Stimulated activated CD8-positive, alpha-beta memory T cell treated with anti-CD3 and anti-CD28 coated beads, Interleukin-12 subunit alpha, Interleukin-12 subunit beta, amount 100 ng/mL, for 4 hours (primary cell): ENCODE measurements around the gene ACER2.
"Not testable (repeated sequence)": the region's sequence is repeated elsewhere in the genome, so short reads cannot be mapped to it uniquely, and the experiment has no call there.

Source experiments
- DNase-seq: peaks from one replicate; pipeline ENCODE4 v3.0.0-alpha.2; 2020; ENCODE audit warnings: low read depth

The ACER2 gene

GRCh38 chr9:19408693-19409400 lies at the start of gene ACER2:
Gene ACER2 (plus strand): TSS chr9:19409009. CDS start chr9:19409085, 76 bp downstream.
- DNase-seq = peak; percentile 91

GRCh38 chr9:19369107-19369506 lies 39.7 kb upstream of the ACER2 start:
- no peak for DNase-seq

GRCh38 chr9:19371942-19372341 lies 36.9 kb upstream of the ACER2 start:
- no peak for DNase-seq

GRCh38 chr9:19372567-19372966 lies 36.2 kb upstream of the ACER2 start:
- DNase-seq = no peak

- DNase-seq = no peak
Measured at GRCh38 chr9:19373527-19373926, 35.3 kb upstream of the ACER2 start.

GRCh38 chr9:19375538-19375937 lies 33.3 kb upstream of the ACER2 start:
- DNase-seq = no peak

- no peak for DNase-seq
Measured at GRCh38 chr9:19376931-19377330, 31.9 kb upstream of the ACER2 start.

GRCh38 chr9:19378164-19378563 lies 30.6 kb upstream of the ACER2 start:
- DNase-seq = no peak

GRCh38 chr9:19378647-19379046 lies 30.2 kb upstream of the ACER2 start:
- DNase-seq = no peak

- DNase-seq = no peak
Measured at GRCh38 chr9:19379283-19379682, 29.5 kb upstream of the ACER2 start.

- DNase-seq = no peak
Measured at GRCh38 chr9:19379697-19380046, 29.1 kb upstream of the ACER2 start.

- DNase-seq = no peak
Measured at GRCh38 chr9:19380826-19381075, 28.1 kb upstream of the ACER2 start.

- DNase-seq = no peak
Measured at GRCh38 chr9:19381656-19382055, 27.2 kb upstream of the ACER2 start.

- DNase-seq = not testable (repeated sequence)
Measured at GRCh38 chr9:19385212-19385611, 23.6 kb upstream of the ACER2 start.

- no peak for DNase-seq
Measured at GRCh38 chr9:19385786-19386501, 22.9 kb upstream of the ACER2 start.

- no peak for DNase-seq
Measured at GRCh38 chr9:19386502-19387044, 22.2 kb upstream of the ACER2 start.

- DNase-seq = no peak
Measured at GRCh38 chr9:19387317-19387716, 21.5 kb upstream of the ACER2 start.

GRCh38 chr9:19389539-19389938 lies 19.3 kb upstream of the ACER2 start:
- not testable (repeated sequence) for DNase-seq

- no peak for DNase-seq
Measured at GRCh38 chr9:19397845-19398244, 11.0 kb upstream of the ACER2 start.

- DNase-seq = not testable (repeated sequence)
Measured at GRCh38 chr9:19403231-19403630, 5.6 kb upstream of the ACER2 start.

- no peak for DNase-seq
Measured at GRCh38 chr9:19404283-19405075, 4.3 kb upstream of the ACER2 start.

- no peak for DNase-seq
Measured at GRCh38 chr9:19405771-19406170, 3.0 kb upstream of the ACER2 start.

- no peak for DNase-seq
Measured at GRCh38 chr9:19408316-19408692, 505 bp upstream of the ACER2 start.
